Smooth muscle cell (in vitro differentiated cells): Measurements from ENCODE around the gene WT1. TPM values are rescaled to one million over a fixed set of nuclear protein-coding genes. Genes with fewer than 3 reads are reported as not detected.

ENCODE experiments used
- DNase-seq: peaks from one replicate; lab custom pipeline; 2025; ENCODE audit not compliant: unreplicated experiment; lab: John Stamatoyannopoulos, UW
- H2AFZ ChIP-seq: fragments of 200-600 bp; sonication (generic); 2 replicates; pipeline ENCODE4 v1.6.0; 2016; ENCODE audit warnings: antibody characterized with exemption, low read depth, mild to moderate bottlenecking
- H3F3A ChIP-seq: fragments of 200-600 bp; sonication (generic); 2 replicates; pipeline ENCODE4 v1.6.0; 2017; ENCODE audit warnings: antibody characterized with exemption, low read depth
- H3K27ac ChIP-seq: fragments of 200-600 bp; sonication (generic); 2 replicates; pipeline ENCODE4 v1.5.1; 2016; ENCODE audit warnings: low read depth, mild to moderate bottlenecking
- H3K27me3 ChIP-seq: fragments of 200-600 bp; sonication (generic); 2 replicates; pipeline ENCODE4 v1.6.1; 2016; ENCODE audit warnings: low read depth, mild to moderate bottlenecking
- H3K36me3 ChIP-seq: fragments of 200-600 bp; sonication (generic); 2 replicates; pipeline ENCODE4 v1.5.1; 2016; ENCODE audit warnings: low read depth
- H3K4me1 ChIP-seq: fragments of 200-600 bp; sonication (generic); 2 replicates; pipeline ENCODE4 v1.5.1; 2016; ENCODE audit warnings: low read depth
- H3K4me2 ChIP-seq: fragments of 200-600 bp; sonication (generic); 2 replicates; pipeline ENCODE4 v1.6.0; 2016; ENCODE audit warnings: mild to moderate bottlenecking
- H3K4me3 ChIP-seq: fragments of 200-600 bp; sonication (generic); 2 replicates; pipeline ENCODE4 v1.5.1; 2016; ENCODE audit warnings: mild to moderate bottlenecking
- H3K79me2 ChIP-seq: fragments of 200-600 bp; sonication (generic); 2 replicates; pipeline ENCODE4 v1.6.0; 2016; ENCODE audit warnings: low read depth, mild to moderate bottlenecking
- H3K9ac ChIP-seq: fragments of 200-600 bp; sonication (generic); 2 replicates; pipeline ENCODE4 v1.6.0; 2016; ENCODE audit warnings: low read depth
- H3K9me3 ChIP-seq: fragments of 200-600 bp; sonication (generic); replicated peaks from 2 replicates; pipeline ENCODE4 v1.5.1; 2016; ENCODE audit warnings: low read depth
- H4K20me1 ChIP-seq: fragments of 200-600 bp; sonication (generic); 2 replicates; pipeline ENCODE4 v1.6.0; 2016; ENCODE audit warnings: low read depth
- CTCF ChIP-seq: fragments of 200-600 bp; sonication (generic); IDR thresholded peaks from 2 replicates; pipeline ENCODE4 v1.5.1; 2017; ENCODE audit warnings: borderline replicate concordance, mild to moderate bottlenecking, antibody characterized with exemption; ENCODE audit not compliant: insufficient read depth, poor library complexity, severe bottlenecking
- WGBS: methylation state at CpG from one replicate; pipeline ENCODE4 v1.1.7; 2016; ENCODE audit warnings: low lambda C conversion rate; 5-methylcytosine and 5-hydroxymethylcytosine counted together
- polyA plus RNA-seq: library from polyadenylated mRNA; unstranded; fragments of >200 nt; fragmentation: Nextera tagmentation; extraction: Ambion mirVana; gene quantifications from 2 replicates; pipeline ENCODE4 v1.2.1, GENCODE V29; 2016
- total RNA-seq: library from RNA; depleted of rRNA; stranded (reverse); fragments of >200 nt; gene quantifications from 2 replicates; pipeline ENCODE4 v1.2.3, GENCODE V29; 2014

The WT1 gene
- total and polyA plus RNA-seq, 2 experiments from 2014 or later, result not detected

GRCh38 chr11:32429477-32429876, 5.9 kb downstream of the WT1 start:
- peaks cover 100% of the 10 kb centered on the region for H3K27me3 ChIP-seq
- H4K20me1 ChIP-seq, result no peaks in the 10 kb centered on the region
- H3K79me2 ChIP-seq, result no peaks in the 10 kb centered on the region
- H3F3A ChIP-seq, result no peaks in the 10 kb centered on the region
- no peaks in the 10 kb centered on the region for H3K36me3 ChIP-seq
- no peak for DNase-seq
- no peak overlapping the region for H3K4me3 ChIP-seq
- WGBS, result 56% methylated on average over 5 of the region's 5 CpGs
- H2AFZ ChIP-seq, result no peak overlapping the region
- no peak overlapping the region for H3K27ac ChIP-seq
- H3K9ac ChIP-seq, result no peak overlapping the region
- no peak overlapping the region for H3K4me2 ChIP-seq
- peaks cover 20% of the 10 kb centered on the region for H3K4me1 ChIP-seq
- no peak for TF ChIP-seq CTCF
- no peaks in the 10 kb centered on the region for H3K9me3 ChIP-seq

- Histone ChIP-seq H3K36me3 (no peaks in the 10 kb centered on the region), H3K27me3 (peaks cover 100% of the 10 kb centered on the region), H2AFZ (no peak overlapping the region), H4K20me1 (no peaks in the 10 kb centered on the region), H3K9me3 (no peaks in the 10 kb centered on the region), H3K27ac (no peak overlapping the region), H3K4me3 (no peak overlapping the region), H3F3A (no peaks in the 10 kb centered on the region), H3K9ac (no peak overlapping the region), H3K4me1 (peaks cover 20% of the 10 kb centered on the region), H3K79me2 (no peaks in the 10 kb centered on the region), H3K4me2 (no peak overlapping the region)
- WGBS, result 18% methylated on average over 27 of the region's 31 CpGs
- no peak for TF ChIP-seq CTCF
- DNase-seq, result no peak
These were observed 6.6 kb downstream of the WT1 start for GRCh38 chr11:32428665-32429303.

GRCh38 chr11:32427935-32428664, 7.2 kb downstream of the WT1 start:
- Histone ChIP-seq H3K27me3 (peaks cover 100% of the 10 kb centered on the region), H3K4me1 (peaks cover 17% of the 10 kb centered on the region), H3K79me2 (no peaks in the 10 kb centered on the region), H3K36me3 (no peaks in the 10 kb centered on the region), H3K4me2 (no peak overlapping the region), H3K27ac (no peak overlapping the region), H3K9me3 (no peaks in the 10 kb centered on the region), H3K9ac (no peak overlapping the region), H4K20me1 (no peaks in the 10 kb centered on the region), H3F3A (no peaks in the 10 kb centered on the region), H3K4me3 (no peak overlapping the region), H2AFZ (no peak overlapping the region)
- WGBS, result 9% methylated on average over 37 of the region's 41 CpGs
- no peak for DNase-seq
- TF ChIP-seq CTCF, result no peak

GRCh38 chr11:32427616-32427934, 7.8 kb downstream of the WT1 start:
- H3K4me1 ChIP-seq, result peaks cover 17% of the 10 kb centered on the region
- no peak for TF ChIP-seq CTCF
- no peaks in the 10 kb centered on the region for H3K9me3 ChIP-seq
- H3K9ac ChIP-seq, result no peak overlapping the region
- H3K4me3 ChIP-seq, result no peak overlapping the region
- DNase-seq, result no peak
- no peaks in the 10 kb centered on the region for H4K20me1 ChIP-seq
- WGBS, result 9% methylated on average over 18 of the region's 18 CpGs
- peaks cover 100% of the 10 kb centered on the region for H3K27me3 ChIP-seq
- no peak overlapping the region for H3K4me2 ChIP-seq
- no peak overlapping the region for H3K27ac ChIP-seq
- no peak overlapping the region for H2AFZ ChIP-seq
- H3K79me2 ChIP-seq, result no peaks in the 10 kb centered on the region
- H3K36me3 ChIP-seq, result no peaks in the 10 kb centered on the region
- H3F3A ChIP-seq, result no peaks in the 10 kb centered on the region
